Glomerular visceral epithelial cell (primary cell): ENCODE results near the gene FIBIN.
"Not testable (repeated sequence)": the region's sequence is repeated elsewhere in the genome, so short reads cannot be mapped to it uniquely, and the experiment has no call there.

Experiments
- DNase-seq: peaks from one replicate; pipeline ENCODE4 v3.0.0-alpha.2; 2016; ENCODE audit errors: extremely low spot score

FIBIN gene

GRCh38 chr11:26993965-26994457 lies at the start of gene FIBIN:
FIBIN (plus strand) TSS chr11:26994112; CDS start chr11:26994527, 415 bp downstream.
- no peak for DNase-seq

DNA sequence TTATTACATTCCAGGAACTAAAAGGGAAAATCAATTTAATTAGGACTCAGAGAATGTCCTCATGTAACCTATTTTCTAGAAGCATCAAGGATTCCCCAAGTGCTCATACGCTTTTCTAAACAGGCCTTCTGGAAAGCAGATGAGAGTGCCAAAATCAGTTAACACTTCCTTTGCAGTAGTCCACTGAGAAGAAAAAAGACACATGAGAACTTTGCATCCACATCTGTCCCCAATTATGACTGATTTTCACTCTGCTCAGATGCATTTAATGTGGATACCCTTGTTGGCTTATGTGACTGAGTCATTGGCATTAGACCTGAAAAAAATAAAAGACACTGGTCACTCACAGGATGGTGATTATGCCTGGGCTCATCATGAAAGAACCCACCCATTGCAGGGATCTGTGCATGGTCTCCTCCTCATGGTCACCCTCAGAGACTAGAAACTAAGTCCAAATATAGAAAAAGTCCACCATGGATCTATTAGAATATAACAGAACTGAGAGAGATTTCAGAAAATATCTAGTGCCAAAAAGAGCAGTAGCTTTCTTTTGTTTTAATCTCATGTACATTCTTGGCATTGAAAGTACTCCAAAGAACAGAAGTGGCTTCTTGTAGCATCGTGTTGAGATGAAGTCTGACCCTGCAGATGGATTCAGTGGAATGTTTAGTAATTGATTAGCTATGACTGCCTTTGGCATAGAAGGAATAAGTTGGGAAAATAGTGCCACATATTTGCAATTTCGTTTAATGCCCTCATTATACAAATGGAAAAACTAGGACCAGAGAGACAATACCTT lies 48.8 kb upstream of the FIBIN start:
- no peak for DNase-seq

DNA sequence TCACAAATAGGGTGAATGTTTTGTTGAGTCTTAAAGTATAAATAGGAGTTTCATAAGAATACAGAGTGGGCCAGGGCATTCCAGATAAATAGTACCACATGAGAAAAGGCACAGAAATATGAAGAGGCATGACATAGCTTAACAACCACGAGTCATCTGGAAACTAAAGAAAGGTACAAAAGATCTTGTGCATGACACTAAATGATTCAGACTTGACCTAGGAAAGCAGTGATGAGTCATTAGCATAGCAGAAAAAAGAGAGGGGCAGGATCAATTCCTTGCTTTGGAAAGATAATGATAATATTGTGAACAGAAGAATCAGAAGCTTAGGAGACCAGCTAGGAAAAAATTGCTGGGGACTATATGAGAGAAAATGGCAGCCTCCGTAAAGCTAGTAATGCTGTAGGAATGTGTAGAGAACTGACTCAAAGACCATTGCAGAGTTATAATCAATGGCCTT lies 47.6 kb upstream of the FIBIN start:
- DNase-seq = no peak

GRCh38 chr11:26947379-26947844 lies 46.5 kb upstream of the FIBIN start:
- no peak for DNase-seq

GRCh38 chr11:26947904-26948639 lies 45.8 kb upstream of the FIBIN start:
- DNase-seq = no peak

- no peak for DNase-seq
Measured at GRCh38 chr11:26948881-26949280, 45.0 kb upstream of the FIBIN start.

GRCh38 chr11:26949846-26950245 lies 44.1 kb upstream of the FIBIN start:
- DNase-seq = no peak

GRCh38 chr11:26950260-26950719 lies 43.6 kb upstream of the FIBIN start:
- no peak for DNase-seq

GRCh38 chr11:26951809-26952515 lies 42.0 kb upstream of the FIBIN start:
- no peak for DNase-seq

- DNase-seq = no peak
Measured at GRCh38 chr11:26953770-26954392, 40.0 kb upstream of the FIBIN start.

GRCh38 chr11:26958005-26958701 lies 35.8 kb upstream of the FIBIN start:
- no peak for DNase-seq

DNA sequence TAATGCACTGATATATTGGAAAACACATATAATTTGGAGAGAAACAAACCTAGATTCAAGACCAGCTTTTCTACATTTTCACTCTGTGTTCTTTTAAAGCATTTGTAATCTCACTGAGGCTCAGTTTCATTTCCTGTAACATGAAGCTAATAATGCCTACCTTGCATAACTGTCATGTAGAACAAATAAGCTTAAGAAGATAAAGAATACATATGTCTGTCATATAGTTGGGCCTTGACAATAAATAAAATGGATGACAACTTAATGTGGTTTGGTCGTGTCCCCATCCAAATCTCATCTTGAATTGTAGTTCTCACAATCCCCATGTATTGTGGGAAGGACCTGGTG lies 35.2 kb upstream of the FIBIN start:
- DNase-seq = no peak

GRCh38 chr11:26960281-26960680 lies 33.6 kb upstream of the FIBIN start:
- DNase-seq = no peak

DNA sequence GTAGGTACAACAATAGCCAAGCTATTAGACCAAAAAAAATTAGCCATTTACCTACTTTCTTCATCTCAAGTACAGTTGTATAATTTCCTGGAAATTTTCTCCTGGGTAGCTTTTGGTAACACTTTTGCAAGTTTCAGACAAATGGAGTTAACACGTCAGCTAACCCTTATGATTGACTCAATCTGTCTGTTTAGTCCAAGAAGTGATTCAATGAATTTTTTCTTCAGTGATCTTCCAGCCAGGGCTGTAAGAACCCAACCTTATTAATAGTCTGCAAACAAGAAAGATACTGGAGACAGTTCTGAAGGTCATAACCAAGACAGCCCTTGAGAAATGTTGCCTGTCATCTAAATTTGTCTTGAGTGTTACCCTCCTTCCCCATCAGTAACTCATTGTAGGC lies 30.1 kb upstream of the FIBIN start:
- DNase-seq = no peak

DNA sequence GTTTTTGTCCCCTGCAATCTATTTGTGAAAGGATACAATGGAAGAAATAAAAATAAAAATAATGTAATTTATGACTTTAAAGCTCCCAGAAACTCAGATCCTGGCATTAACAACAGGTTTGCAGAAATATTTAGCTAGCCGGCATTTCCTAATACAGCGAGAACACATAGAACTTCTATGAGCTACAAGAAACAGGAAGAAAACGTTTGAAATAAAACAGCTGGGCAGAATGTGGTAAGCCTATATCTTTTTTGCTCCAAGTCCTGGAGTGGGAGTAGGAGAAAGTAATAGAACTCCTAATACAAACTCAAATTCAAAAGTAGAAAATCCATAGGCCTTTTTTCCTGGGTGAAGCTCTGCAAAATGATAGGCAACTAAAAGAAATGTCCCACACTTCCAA lies 29.6 kb upstream of the FIBIN start:
- no peak for DNase-seq

GRCh38 chr11:26964847-26965485 lies 28.9 kb upstream of the FIBIN start:
- not testable (repeated sequence) for DNase-seq

DNA sequence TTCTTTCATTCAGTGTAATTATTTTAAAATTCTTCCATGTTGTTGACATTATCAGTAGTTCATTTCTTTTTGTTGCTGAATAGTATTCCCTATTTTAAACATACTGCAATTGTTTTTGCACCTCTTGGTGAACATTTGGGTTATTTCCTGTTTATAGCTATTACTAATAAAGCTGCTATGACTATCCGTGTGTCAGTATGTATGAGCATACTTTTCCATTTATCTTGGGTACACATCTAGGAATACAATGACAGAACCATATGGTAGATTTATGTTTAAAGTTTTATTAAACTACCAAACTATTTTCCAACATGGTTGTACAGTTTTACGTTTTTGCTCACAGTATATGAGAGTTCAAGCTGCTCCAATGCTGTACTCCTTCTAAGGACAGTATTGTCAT lies 22.0 kb upstream of the FIBIN start:
- DNase-seq = no peak

GRCh38 chr11:26974069-26974783 lies 19.7 kb upstream of the FIBIN start:
- no peak for DNase-seq

DNA sequence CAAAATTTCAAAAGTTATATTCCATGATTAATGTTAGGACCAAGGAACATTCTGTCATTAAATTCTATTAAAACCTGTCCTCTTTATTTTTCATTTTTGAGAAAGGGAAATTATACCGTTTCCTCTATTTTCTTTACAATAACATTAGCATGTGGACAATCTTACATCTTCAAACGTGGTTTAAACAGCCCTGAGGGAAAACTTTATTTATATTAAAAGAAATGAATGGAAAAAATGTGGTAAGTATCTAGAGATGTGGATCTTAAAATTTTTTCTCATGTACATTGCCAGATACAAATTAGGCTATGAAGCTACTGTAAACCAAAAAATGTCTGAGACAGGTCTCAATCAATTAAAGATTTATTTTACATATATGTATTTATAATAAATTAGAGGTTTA lies 18.9 kb upstream of the FIBIN start:
- no peak for DNase-seq

DNA sequence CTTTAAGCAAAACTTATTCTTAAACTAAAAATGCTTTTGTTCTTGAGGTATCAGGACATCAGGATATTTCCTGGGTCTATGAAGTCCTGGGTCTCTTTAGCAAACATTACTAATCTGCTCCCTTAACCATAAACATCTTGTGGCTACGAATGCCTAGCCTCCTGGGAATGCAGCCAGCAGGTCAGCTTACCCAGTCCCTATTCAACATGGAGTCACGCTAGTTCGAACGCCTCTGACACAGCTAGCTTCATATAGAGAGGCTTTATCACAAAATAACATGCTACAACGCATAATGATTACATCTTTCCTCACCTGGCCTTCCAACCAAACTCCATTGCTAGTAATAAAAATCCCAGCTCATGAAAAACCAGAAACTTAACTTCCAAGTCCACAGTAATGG lies 17.5 kb upstream of the FIBIN start:
- no peak for DNase-seq
